Heart left ventricle (tissue), 13 donors: ENCODE measurements around the gene TRIM34.

Experiments
- CTCF ChIP-seq, 12 donors: fragments of 200-600 bp; sonication (generic) in 4 of 12; IDR thresholded peaks; one replicate each; pipeline versions ENCODE4 v1.5.0 to v1.8.0; 2018 to 2022; ENCODE audit warnings: antibody characterized with exemption in 12 of 12, mild to moderate bottlenecking in 5 of 12
- POLR2A ChIP-seq, 2 donors: fragments of 450-650 bp; IDR thresholded peaks; one replicate each; pipeline ENCODE4 v1.6.1; 2017; ENCODE audit warnings: antibody characterized with exemption in 2 of 2, mild to moderate bottlenecking in 2 of 2, moderate library complexity in 2 of 2
- donor health status: ischemic (EF 13 %, LVEDD 7.1; RV severe dilation, severe dysfunction).
- donor health status: DM: no; HTN: yes; CAD: no.
- donor health status: DM: no; HTN: no; CAD: no.
- donor health status: ischemic (EF 25% LVEDD 6.9; RV normal size, moderate dysfunction).
- donor health status: ischemic (EF 25% LVEDD 5.7; RV mildly dilated, moderate dysfunction).
- donor health status: ischemic (EF 35%, LVEDD 5.7; RV mildly dilated, moderate dysfunction).
- donor health status: nonischemic (EF 11% LVEDD 7.7; RV severe dilation, severe dysfunction).
- donor health status: DM: yes; HTN: yes; CAD: no.
- donor health status: PGD.
- donor health status: ischemic (EF 29% LVEDD 5.4; RV normal size, mild dysfunction).
- donor health status: nonischemic (EF 23%, LVEDD 6.1; RV moderate dilation, normal function).

GRCh38 chr11:5624489-5625279 lies at the start of gene TRIM34:
- no peak for TF ChIP-seq POLR2A (IDR thresholded peaks at IDR 0.05)
- TF ChIP-seq CTCF (IDR thresholded peaks at IDR 0.05) = no peak
